Activated CD4-positive, alpha-beta memory T cell treated with anti-CD3 and anti-CD28 coated beads, Interleukin-2, amount 10 ng/mL, durations not matched to agents 7 days and 5 days (primary cell): ENCODE results near the gene TEX13C. TPM values are rescaled to one million over a fixed set of nuclear protein-coding genes. Genes with fewer than 3 reads are reported as not detected.

Source experiments
- CTCF ChIA-PET: fragments of 350-600 bp; sonication (Branson Sonifier 250); formaldehyde crosslinking; loops from one replicate; lab custom pipeline; 2021; ENCODE audit warnings: antibody characterized with exemption, inconsistent platforms; lab: Charles Lee
- POLR2A ChIA-PET: fragments of 350-600 bp; sonication (Branson Sonifier 250); formaldehyde crosslinking; loops from one replicate; lab custom pipeline; 2021; ENCODE audit warnings: antibody characterized with exemption; lab: Charles Lee
- DNase-seq: peaks from one replicate; pipeline ENCODE4 v3.0.0-alpha.2; 2020
- H3K27ac Mint-ChIP-seq: one replicate; pipeline ENCODE4 v1.8.0; 2021; ENCODE audit warnings: mild to moderate bottlenecking, mixed read lengths
- H3K27me3 Mint-ChIP-seq: one replicate; pipeline ENCODE4 v1.8.0; 2021; ENCODE audit warnings: mixed read lengths
- H3K36me3 Mint-ChIP-seq: one replicate; pipeline ENCODE4 v1.8.0; 2021; ENCODE audit warnings: low read depth, mixed read lengths
- H3K4me1 Mint-ChIP-seq: one replicate; pipeline ENCODE4 v1.8.0; 2021; ENCODE audit warnings: mixed read lengths
- H3K4me3 Mint-ChIP-seq: one replicate; pipeline ENCODE4 v1.8.0; 2021; ENCODE audit warnings: mild to moderate bottlenecking, mixed read lengths
- H3K9me3 Mint-ChIP-seq: one replicate; pipeline ENCODE4 v1.8.0; 2021; ENCODE audit warnings: mixed read lengths
- total RNA-seq, 2 experiments: library from RNA; stranded (reverse); gene quantifications; one replicate each; pipeline ENCODE4 v1.2.3, GENCODE V29; 2021

TEX13C gene
- total RNA-seq, 2 experiments from 2014 or later, result not detected

DNA sequence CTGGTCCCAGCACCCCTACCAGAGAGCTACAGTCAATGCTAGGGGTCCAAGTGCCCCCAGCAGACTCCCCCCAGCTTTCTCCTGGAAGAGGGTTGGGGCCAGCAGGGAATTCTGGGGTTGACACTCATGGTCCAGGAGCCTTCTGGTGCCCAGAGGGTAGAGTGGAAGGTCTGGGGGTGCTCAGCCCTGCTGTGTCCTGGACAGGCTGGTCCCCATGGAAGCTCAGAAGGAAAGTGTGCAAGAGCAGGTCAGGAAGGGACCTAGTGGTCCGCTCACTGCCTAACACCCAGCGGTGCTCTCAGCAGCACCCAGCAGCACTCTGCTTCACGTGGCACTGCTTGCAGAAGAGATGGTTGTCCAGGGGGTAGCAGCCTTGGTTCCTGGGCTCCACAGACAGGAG, 6.9 kb downstream of the TEX13C start:
- Mint-ChIP-seq H3K9me3 (no peaks in the 10 kb centered on the region), H3K4me1 (no peaks in the 10 kb centered on the region), H3K4me3 (no peak overlapping the region), H3K27ac (no peak overlapping the region), H3K27me3 (peaks cover 2% of the 10 kb centered on the region), H3K36me3 (no peaks in the 10 kb centered on the region)
- CTCF ChIA-PET, result no interaction called here
- POLR2A ChIA-PET, result no interaction called here
- no peak for DNase-seq

DNA sequence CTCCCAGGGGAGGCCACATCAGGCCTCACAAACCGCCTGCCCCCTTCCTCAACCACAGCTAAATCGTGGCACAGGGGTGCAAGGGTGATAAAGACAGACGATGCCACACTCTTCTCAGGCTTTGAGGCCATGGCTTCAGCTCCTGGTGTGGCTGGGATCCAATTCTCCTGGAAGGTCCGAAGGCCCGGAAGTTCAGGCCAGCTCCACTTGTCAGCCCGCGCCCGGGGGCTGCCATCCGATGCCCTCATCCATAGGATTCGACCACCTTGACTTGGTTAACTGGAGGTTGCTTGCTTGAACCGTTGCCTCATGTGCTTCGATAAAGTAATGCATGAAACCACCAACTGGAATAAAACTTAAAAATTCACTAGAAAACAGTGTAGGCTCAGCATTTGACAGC, 8.2 kb downstream of the TEX13C start:
- no peaks in the 10 kb centered on the region for H3K9me3 Mint-ChIP-seq
- no peaks in the 10 kb centered on the region for H3K4me1 Mint-ChIP-seq
- ChIA-PET CTCF (no interaction called here), POLR2A (no interaction called here)
- no peak overlapping the region for H3K4me3 Mint-ChIP-seq
- H3K27ac Mint-ChIP-seq, result no peak overlapping the region
- DNase-seq, result no peak
- peaks cover 2% of the 10 kb centered on the region for H3K27me3 Mint-ChIP-seq
- no peaks in the 10 kb centered on the region for H3K36me3 Mint-ChIP-seq

DNA sequence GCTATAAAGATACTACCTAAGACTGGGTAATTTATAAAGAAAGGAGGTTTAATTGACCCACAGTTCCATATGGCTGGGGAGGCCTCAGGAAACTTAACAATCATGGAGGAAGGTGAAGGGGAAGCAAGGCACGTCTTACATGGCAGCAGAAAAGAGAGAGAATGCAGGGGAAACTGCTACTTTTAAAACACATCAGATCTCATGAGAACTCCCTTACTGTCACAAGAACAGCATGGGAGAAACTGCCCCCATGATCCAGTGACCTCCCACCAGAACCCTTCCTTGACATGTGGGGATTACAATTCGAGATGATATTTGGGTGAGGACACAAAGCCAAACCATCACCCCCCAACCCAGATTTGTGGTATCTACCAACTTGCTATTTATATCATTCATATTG, 13.9 kb downstream of the TEX13C start:
- ChIA-PET CTCF (no interaction called here), POLR2A (no interaction called here)
- Mint-ChIP-seq H3K9me3 (no peaks in the 10 kb centered on the region), H3K36me3 (no peaks in the 10 kb centered on the region), H3K27ac (no peak overlapping the region), H3K27me3 (no peaks in the 10 kb centered on the region), H3K4me1 (no peaks in the 10 kb centered on the region), H3K4me3 (no peak overlapping the region)
- no peak for DNase-seq

GRCh38 chrX:125340490-125340889, 20.8 kb downstream of the TEX13C start:
- H3K4me1 Mint-ChIP-seq, result no peaks in the 10 kb centered on the region
- H3K4me3 Mint-ChIP-seq, result no peak overlapping the region
- no peaks in the 10 kb centered on the region for H3K9me3 Mint-ChIP-seq
- H3K27ac Mint-ChIP-seq, result no peak overlapping the region
- DNase-seq, result no peak
- POLR2A ChIA-PET, result no interaction called here
- CTCF ChIA-PET, result no interaction called here
- no peaks in the 10 kb centered on the region for H3K27me3 Mint-ChIP-seq
- H3K36me3 Mint-ChIP-seq, result no peaks in the 10 kb centered on the region

- no peaks in the 10 kb centered on the region for H3K27me3 Mint-ChIP-seq
- no peaks in the 10 kb centered on the region for H3K9me3 Mint-ChIP-seq
- CTCF ChIA-PET, result no interaction called here
- no peak overlapping the region for H3K27ac Mint-ChIP-seq
- POLR2A ChIA-PET, result no interaction called here
- H3K36me3 Mint-ChIP-seq, result no peaks in the 10 kb centered on the region
- DNase-seq, result no peak
- H3K4me1 Mint-ChIP-seq, result no peaks in the 10 kb centered on the region
- no peak overlapping the region for H3K4me3 Mint-ChIP-seq
These were observed 54.5 kb downstream of the TEX13C start for GRCh38 chrX:125374169-125374568.
